Measurements from ENCODE around the gene SLC41A3. TPM values are rescaled to one million over a fixed set of nuclear protein-coding genes. Genes with fewer than 3 reads are reported as not detected.

SLC41A3 gene
- polyA plus RNA-seq, 3 donors from 2014 or later: 24.1 to 28.0 (median 25.4) TPM

GRCh38 chr3:126126286-126126685 is 42.4 kb upstream of the SLC41A3 start:
- Mint-ChIP-seq H3K4me1 (no peaks in the 10 kb centered on the region), H3K27me3 (ENCODE audit: low read depth in 3 of 3) (peaks cover 0 to 6% (median 0%) of the 10 kb centered on the region in 3 donors), H3K36me3 (no peaks in the 10 kb centered on the region), H3K27ac (no peak overlapping the region), H3K4me3 (no peak overlapping the region), H3K9me3 (no peaks in the 10 kb centered on the region)
- DNase-seq: no peak

GRCh38 chr3:126125781-126126251 is 41.9 kb upstream of the SLC41A3 start:
- Mint-ChIP-seq H3K27me3 (ENCODE audit: low read depth in 3 of 3) (peaks cover 2 to 6% (median 4%) of the 10 kb centered on the region in 3 donors), H3K9me3 (no peaks in the 10 kb centered on the region), H3K4me3 (no peak overlapping the region), H3K36me3 (no peaks in the 10 kb centered on the region), H3K27ac (no peak overlapping the region), H3K4me1 (no peaks in the 10 kb centered on the region)
- DNase-seq: no peak

- H3K4me3 Mint-ChIP-seq: no peak overlapping the region
- H3K4me1 Mint-ChIP-seq: no peaks in the 10 kb centered on the region
- no peaks in the 10 kb centered on the region for H3K36me3 Mint-ChIP-seq
- peaks cover 2 to 6% (median 4%) of the 10 kb centered on the region in 3 donors for H3K27me3 Mint-ChIP-seq (ENCODE audit: low read depth in 3 of 3)
- H3K9me3 Mint-ChIP-seq: no peaks in the 10 kb centered on the region
- no peak for DNase-seq
- H3K27ac Mint-ChIP-seq: no peak overlapping the region
These were observed 41.4 kb upstream of the SLC41A3 start for GRCh38 chr3:126125341-126125740.

GRCh38 chr3:126124896-126125295 is 41.0 kb upstream of the SLC41A3 start:
- Mint-ChIP-seq H3K4me3 (no peak overlapping the region), H3K4me1 (no peaks in the 10 kb centered on the region), H3K9me3 (no peaks in the 10 kb centered on the region), H3K27ac (no peak overlapping the region), H3K36me3 (no peaks in the 10 kb centered on the region), H3K27me3 (ENCODE audit: low read depth in 3 of 3) (peaks cover 2 to 5% (median 4%) of the 10 kb centered on the region in 3 donors)
- no peak for DNase-seq

- Mint-ChIP-seq H3K27ac (no peak overlapping the region), H3K4me3 (no peak overlapping the region), H3K9me3 (no peaks in the 10 kb centered on the region), H3K36me3 (no peaks in the 10 kb centered on the region), H3K27me3 (ENCODE audit: low read depth in 3 of 3) (peaks cover 2 to 6% (median 4%) of the 10 kb centered on the region in 3 donors), H3K4me1 (no peaks in the 10 kb centered on the region)
- DNase-seq: no peak
These were observed 40.4 kb upstream of the SLC41A3 start for GRCh38 chr3:126124148-126124868.

GRCh38 chr3:126121632-126122031 is 37.7 kb upstream of the SLC41A3 start:
- Mint-ChIP-seq H3K27ac (no peak overlapping the region), H3K4me1 (no peaks in the 10 kb centered on the region), H3K9me3 (no peaks in the 10 kb centered on the region), H3K27me3 (ENCODE audit: low read depth in 3 of 3) (peaks cover 2 to 13% (median 6%) of the 10 kb centered on the region in 3 donors), H3K4me3 (no peak overlapping the region), H3K36me3 (no peaks in the 10 kb centered on the region)
- DNase-seq: no peak

GRCh38 chr3:126121074-126121473 is 37.1 kb upstream of the SLC41A3 start:
- no peaks in the 10 kb centered on the region for H3K36me3 Mint-ChIP-seq

GRCh38 chr3:126119976-126120375 is 36.1 kb upstream of the SLC41A3 start:
- Mint-ChIP-seq H3K4me3 (no peak overlapping the region), H3K27ac (no peak overlapping the region), H3K4me1 (no peaks in the 10 kb centered on the region), H3K27me3 (ENCODE audit: low read depth in 3 of 3) (peaks cover 2 to 13% (median 6%) of the 10 kb centered on the region in 3 donors), H3K36me3 (no peaks in the 10 kb centered on the region), H3K9me3 (no peaks in the 10 kb centered on the region)
- DNase-seq: no peak

More at GRCh38 chr3:126121074-126121473, 37.1 kb upstream of the SLC41A3 start:
- Mint-ChIP-seq H3K4me3 (no peak overlapping the region), H3K4me1 (no peaks in the 10 kb centered on the region), H3K27ac (no peak overlapping the region), H3K27me3 (ENCODE audit: low read depth in 3 of 3) (peaks cover 2 to 13% (median 6%) of the 10 kb centered on the region in 3 donors), H3K9me3 (no peaks in the 10 kb centered on the region)
- no peak for DNase-seq

- no peaks in the 10 kb centered on the region for H3K36me3 Mint-ChIP-seq
- no peak overlapping the region for H3K27ac Mint-ChIP-seq
- DNase-seq: no peak
- H3K27me3 Mint-ChIP-seq (ENCODE audit: low read depth in 3 of 3): peaks cover 2 to 13% (median 6%) of the 10 kb centered on the region in 3 donors
- no peaks in the 10 kb centered on the region for H3K9me3 Mint-ChIP-seq
- no peak overlapping the region for H3K4me3 Mint-ChIP-seq
- no peaks in the 10 kb centered on the region for H3K4me1 Mint-ChIP-seq
These were observed 35.2 kb upstream of the SLC41A3 start for GRCh38 chr3:126119008-126119675.

- no peak for DNase-seq
- no peaks in the 10 kb centered on the region for H3K36me3 Mint-ChIP-seq
- no peaks in the 10 kb centered on the region for H3K4me1 Mint-ChIP-seq
- H3K4me3 Mint-ChIP-seq: no peak overlapping the region
- peaks cover 2 to 13% (median 4%) of the 10 kb centered on the region in 3 donors for H3K27me3 Mint-ChIP-seq (ENCODE audit: low read depth in 3 of 3)
- no peak overlapping the region for H3K27ac Mint-ChIP-seq
- H3K9me3 Mint-ChIP-seq: no peaks in the 10 kb centered on the region
These were observed 34.7 kb upstream of the SLC41A3 start for GRCh38 chr3:126118591-126118990.

GRCh38 chr3:126117786-126118185 is 33.9 kb upstream of the SLC41A3 start:
- DNase-seq: no peak
- no peaks in the 10 kb centered on the region for H3K9me3 Mint-ChIP-seq
- H3K27me3 Mint-ChIP-seq (ENCODE audit: low read depth in 3 of 3): peaks cover 2 to 13% (median 3%) of the 10 kb centered on the region in 3 donors
- no peak overlapping the region for H3K4me3 Mint-ChIP-seq
- H3K4me1 Mint-ChIP-seq: no peaks in the 10 kb centered on the region
- H3K27ac Mint-ChIP-seq: no peak overlapping the region
- no peaks in the 10 kb centered on the region for H3K36me3 Mint-ChIP-seq

GRCh38 chr3:126117212-126117611 is 33.3 kb upstream of the SLC41A3 start:
- H3K27ac Mint-ChIP-seq: no peak overlapping the region
- H3K27me3 Mint-ChIP-seq (ENCODE audit: low read depth in 3 of 3): peaks cover 2 to 13% (median 2%) of the 10 kb centered on the region in 3 donors
- no peak overlapping the region for H3K4me3 Mint-ChIP-seq
- H3K4me1 Mint-ChIP-seq: no peaks in the 10 kb centered on the region
- H3K36me3 Mint-ChIP-seq: no peaks in the 10 kb centered on the region
- no peak for DNase-seq
- no peaks in the 10 kb centered on the region for H3K9me3 Mint-ChIP-seq

- Mint-ChIP-seq H3K4me3 (no peak overlapping the region), H3K27me3 (ENCODE audit: low read depth in 3 of 3) (peaks cover 2 to 13% (median 2%) of the 10 kb centered on the region in 3 donors), H3K4me1 (no peaks in the 10 kb centered on the region), H3K36me3 (no peaks in the 10 kb centered on the region), H3K27ac (no peak overlapping the region), H3K9me3 (no peaks in the 10 kb centered on the region)
- no peak for DNase-seq
These were observed 32.6 kb upstream of the SLC41A3 start for GRCh38 chr3:126116526-126116925.
